ENCODE measurements around the gene VARS2. TPM values are rescaled to one million over a fixed set of nuclear protein-coding genes. Genes with fewer than 3 reads are reported as not detected.

Gene VARS2
- total RNA-seq, 2 experiments from 2014 or later = 46.6 to 54.1 TPM

DNA sequence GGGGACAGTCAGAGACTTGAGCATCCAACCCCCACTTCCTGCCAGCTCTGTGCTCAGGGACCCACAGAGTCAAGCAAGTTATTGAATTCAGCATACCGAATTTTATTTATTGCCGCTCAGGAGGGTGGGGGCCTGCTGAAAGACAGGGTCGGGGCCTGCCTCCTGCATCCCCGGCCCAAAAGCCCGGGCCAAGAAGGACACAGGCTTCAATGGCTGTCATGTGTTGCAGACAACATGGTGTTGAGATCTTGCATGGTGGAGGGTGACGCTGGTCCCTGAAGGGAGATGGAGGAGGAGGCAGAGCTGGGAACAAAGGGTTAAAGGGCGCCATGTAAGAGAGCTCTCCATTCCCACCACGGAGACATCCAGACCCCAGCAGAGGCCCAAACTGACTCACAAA lies 17.2 kb downstream of the VARS2 start:
- H3K4me1 Mint-ChIP-seq = no peaks in the 10 kb centered on the region
- ATAC-seq (no peak), DNase-seq (no peak)
- no peak overlapping the region for H3K4me3 Mint-ChIP-seq
- H3K9me3 Mint-ChIP-seq (ENCODE audit: low read depth) = no peaks in the 10 kb centered on the region
- H3K36me3 Mint-ChIP-seq = peaks cover 15% of the 10 kb centered on the region
- peaks cover 3% of the 10 kb centered on the region for H3K27me3 Mint-ChIP-seq
- no peak overlapping the region for H3K27ac Mint-ChIP-seq
- CTCF ChIA-PET = no interaction called here

DNA sequence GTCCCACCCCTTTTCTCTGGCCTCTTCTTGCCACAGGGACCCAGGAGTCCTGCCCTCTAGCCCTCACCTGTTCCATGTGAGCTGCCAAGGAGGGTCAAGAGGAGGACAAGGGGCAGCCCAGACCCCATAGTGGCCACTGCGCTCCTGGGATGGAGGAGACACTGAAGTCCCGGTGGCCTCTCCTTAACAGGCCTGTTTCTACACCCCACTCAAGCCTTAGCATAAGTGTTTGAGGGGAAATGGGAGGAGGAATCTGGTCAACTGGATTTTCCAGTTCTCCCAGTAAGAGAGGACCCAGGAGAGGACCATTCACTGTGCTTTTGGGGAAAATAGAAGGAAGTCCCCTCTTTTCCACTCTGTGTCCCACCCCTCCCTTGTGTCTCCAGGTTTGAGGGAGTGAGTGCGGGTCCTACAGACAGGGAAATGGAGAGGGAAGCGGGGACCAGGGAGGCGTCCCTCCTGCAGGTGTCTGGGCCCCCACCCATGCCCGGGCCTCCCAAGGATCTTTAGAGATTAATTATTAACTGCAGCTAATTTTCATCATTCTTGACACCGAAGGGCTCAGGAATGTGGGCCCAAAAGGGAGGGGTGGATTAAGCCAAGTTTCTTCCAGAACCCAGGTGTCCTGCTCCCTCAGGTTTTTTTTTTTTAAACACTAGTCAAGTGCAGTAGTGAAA lies 18.1 kb downstream of the VARS2 start, which contains the start of gene SFTA2:
Gene SFTA2, minus strand, starts transcription at position 202 of the 677 bp plus-strand sequence. Its CDS starts 74 bp downstream, at position 128.
- DNase-seq (no peak), ATAC-seq (no peak)
- Mint-ChIP-seq H3K36me3 (peaks cover 10% of the 10 kb centered on the region), H3K27ac (no peak within 1 kb of the TSS), H3K9me3 (ENCODE audit: low read depth) (no peaks in the 10 kb centered on the region), H3K27me3 (peaks cover 7% of the 10 kb centered on the region), H3K4me1 (no peaks in the 10 kb centered on the region), H3K4me3 (no peak within 1 kb of the TSS)
- CTCF ChIA-PET = no interaction called here

DNA sequence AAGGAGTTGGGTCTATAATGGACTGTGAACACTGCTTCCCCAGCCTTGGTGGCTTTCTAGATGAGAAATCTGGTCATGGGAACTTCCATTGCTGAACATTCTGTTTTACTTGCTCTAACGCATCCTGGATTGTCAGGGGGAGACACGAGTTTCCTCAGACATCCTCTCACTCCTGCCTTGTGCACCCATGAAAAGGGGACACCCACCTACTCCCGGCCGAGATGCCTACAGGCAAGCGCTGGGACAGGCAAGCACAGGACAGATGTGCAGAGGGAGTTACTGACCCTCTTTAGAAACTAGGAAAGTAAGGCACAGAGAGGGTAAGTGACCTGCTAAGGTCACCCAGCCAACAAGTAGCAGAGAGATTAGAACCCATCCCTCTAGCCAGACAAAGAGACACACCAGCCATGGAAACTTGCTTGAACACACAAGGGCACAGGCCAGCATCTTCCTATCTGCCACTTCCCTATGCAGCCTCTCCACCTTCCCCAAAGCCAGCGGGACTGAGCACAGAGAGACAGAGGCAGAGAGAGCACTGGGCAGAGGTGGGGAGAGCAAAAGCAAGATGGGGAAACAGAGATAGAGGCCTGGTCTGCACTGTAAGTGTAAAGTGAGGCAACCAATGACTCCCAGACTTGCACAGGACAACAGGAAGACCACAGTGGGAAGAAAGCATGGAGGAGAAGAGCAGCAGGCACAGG lies 18.8 kb downstream of the VARS2 start:
- H3K4me1 Mint-ChIP-seq = no peaks in the 10 kb centered on the region
- DNase-seq (no peak), ATAC-seq (no peak)
- no peaks in the 10 kb centered on the region for H3K9me3 Mint-ChIP-seq (ENCODE audit: low read depth)
- peaks cover 7% of the 10 kb centered on the region for H3K36me3 Mint-ChIP-seq
- no peak overlapping the region for H3K4me3 Mint-ChIP-seq
- peaks cover 9% of the 10 kb centered on the region for H3K27me3 Mint-ChIP-seq
- CTCF ChIA-PET = no interaction called here
- H3K27ac Mint-ChIP-seq = no peak overlapping the region

DNA sequence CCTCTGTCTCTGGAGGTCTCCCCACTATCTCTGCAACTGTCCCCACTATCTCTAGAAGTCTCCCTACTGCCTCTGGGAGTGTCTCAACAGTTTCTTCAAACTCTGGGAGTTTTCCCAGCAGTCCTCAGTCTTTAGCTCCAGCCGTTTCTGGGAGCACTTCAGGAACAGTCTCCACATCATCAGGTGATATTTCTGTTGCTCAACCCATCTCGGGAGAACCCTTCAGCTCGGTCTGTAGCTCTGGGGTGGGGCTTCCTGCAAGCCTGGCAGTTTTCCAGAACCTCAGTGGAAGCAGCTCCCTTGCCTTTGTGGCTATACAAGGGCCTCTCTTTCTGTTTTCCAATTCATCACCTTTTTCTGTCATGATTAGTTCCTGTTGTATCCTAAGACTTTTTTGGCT lies 21.0 kb downstream of the VARS2 start:
- H3K9me3 Mint-ChIP-seq (ENCODE audit: low read depth) = no peaks in the 10 kb centered on the region
- ATAC-seq (no peak), DNase-seq (no peak)
- no peaks in the 10 kb centered on the region for H3K36me3 Mint-ChIP-seq
- no peaks in the 10 kb centered on the region for H3K4me1 Mint-ChIP-seq
- CTCF ChIA-PET = no interaction called here
- H3K4me3 Mint-ChIP-seq = no peak overlapping the region
- H3K27ac Mint-ChIP-seq = no peak overlapping the region
- H3K27me3 Mint-ChIP-seq = peaks cover 19% of the 10 kb centered on the region

GRCh38 chr6:30937265-30937664 lies 23.2 kb downstream of the VARS2 start:
- Mint-ChIP-seq H3K27ac (no peak overlapping the region), H3K4me1 (no peaks in the 10 kb centered on the region), H3K27me3 (peaks cover 37% of the 10 kb centered on the region), H3K9me3 (ENCODE audit: low read depth) (no peaks in the 10 kb centered on the region), H3K36me3 (no peaks in the 10 kb centered on the region), H3K4me3 (no peak overlapping the region)
- CTCF ChIA-PET = no interaction called here
- no peak for ATAC-seq
- no peak for DNase-seq

DNA sequence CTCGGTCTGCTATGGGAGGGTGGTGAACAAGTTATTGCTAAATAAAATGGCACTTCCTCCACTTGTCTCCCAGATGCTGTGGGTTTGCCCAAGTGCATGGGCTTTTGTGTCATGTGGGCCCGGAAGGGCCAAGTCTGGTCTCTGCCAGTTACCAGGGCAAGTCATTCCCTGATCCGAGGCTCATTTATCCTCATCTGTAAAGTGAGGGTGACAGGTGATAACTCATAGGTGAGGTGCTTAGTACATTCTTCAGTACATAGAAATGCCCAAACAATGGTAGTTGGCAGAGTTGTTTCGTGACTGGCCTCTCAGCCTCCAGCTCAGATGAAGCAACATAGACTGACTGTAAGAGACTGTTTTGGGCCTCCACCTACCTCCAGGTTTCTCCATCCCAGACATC lies 24.7 kb downstream of the VARS2 start:
- ATAC-seq = no peak
- H3K36me3 Mint-ChIP-seq = no peaks in the 10 kb centered on the region

DNA sequence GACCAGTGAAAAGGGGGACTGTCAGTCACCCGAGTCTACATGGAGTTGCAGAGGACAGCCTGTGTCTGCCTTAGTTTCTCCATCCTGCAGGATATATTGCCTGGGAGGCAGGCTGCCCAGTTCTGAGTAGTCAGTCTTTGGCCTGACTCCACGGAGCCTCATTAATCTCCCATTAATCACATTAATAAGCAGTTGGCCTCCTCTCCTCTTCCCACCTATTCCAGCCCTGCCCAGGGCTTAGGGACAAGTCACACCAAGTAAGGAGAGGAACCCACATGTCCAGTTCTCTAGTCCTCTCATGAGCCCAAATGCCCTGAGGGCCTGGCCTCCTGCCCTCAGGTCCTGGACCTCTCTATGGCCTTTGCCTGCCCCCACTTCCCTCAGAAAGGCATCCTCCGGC lies 25.4 kb downstream of the VARS2 start:
- Mint-ChIP-seq H3K4me3 (no peak overlapping the region), H3K27me3 (peaks cover 56% of the 10 kb centered on the region), H3K36me3 (no peaks in the 10 kb centered on the region), H3K4me1 (no peaks in the 10 kb centered on the region), H3K27ac (no peak overlapping the region), H3K9me3 (ENCODE audit: low read depth) (no peaks in the 10 kb centered on the region)
- CTCF ChIA-PET = interaction anchor here (0.6 kb wide), 1 partner anchor 188 kb away, joined by 3 read pairs; no protein-coding TSS in a partner anchor
- ATAC-seq (no peak), DNase-seq (no peak)

More for the DNA sequence above, 24.7 kb downstream of the VARS2 start:
- Mint-ChIP-seq H3K4me3 (no peak overlapping the region), H3K4me1 (no peaks in the 10 kb centered on the region), H3K27me3 (peaks cover 50% of the 10 kb centered on the region), H3K9me3 (ENCODE audit: low read depth) (no peaks in the 10 kb centered on the region), H3K27ac (no peak overlapping the region)
- CTCF ChIA-PET = interaction anchor here (0.6 kb wide), 1 partner anchor 188 kb away, joined by 3 read pairs; no protein-coding TSS in a partner anchor
- DNase-seq = no peak

DNA sequence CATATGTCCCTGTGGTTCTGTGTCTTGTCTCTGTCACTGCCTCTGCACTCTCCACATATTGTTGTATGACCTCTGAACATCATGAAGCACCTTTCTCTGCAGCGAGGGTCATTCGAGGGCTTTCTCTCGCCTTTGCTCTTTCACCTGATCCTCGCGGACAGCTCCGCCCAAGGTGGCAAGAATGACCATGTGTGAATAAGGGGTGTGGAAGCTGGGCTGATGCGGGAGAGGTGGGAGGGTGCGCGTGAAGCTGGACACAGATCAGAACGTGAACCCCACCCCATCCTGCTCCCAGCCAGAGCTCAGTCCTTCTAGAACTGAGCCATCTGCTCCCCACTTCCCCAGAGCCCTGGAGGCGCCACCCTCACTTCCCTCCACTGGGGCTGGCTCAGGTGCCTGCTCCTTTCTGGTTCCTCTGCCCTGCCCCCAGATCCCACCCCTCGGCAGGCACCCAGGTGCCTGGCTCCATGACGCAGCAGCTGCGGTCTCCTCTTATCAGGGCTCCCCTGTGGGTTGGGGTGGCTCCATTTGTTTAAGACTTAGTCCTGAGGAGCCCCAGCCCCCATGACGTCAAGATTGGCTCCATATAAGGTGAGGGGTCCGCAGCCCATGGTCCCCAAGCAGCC lies 26.4 kb downstream of the VARS2 start, which contains the start of gene MUCL3:
Gene MUCL3, plus strand, starts transcription at position 613 of the 626 bp plus-strand sequence. CDS start 27 bp downstream, outside the sequence.
- no peaks in the 10 kb centered on the region for H3K9me3 Mint-ChIP-seq (ENCODE audit: low read depth)

GRCh38 chr6:30942338-30943060 lies 28.5 kb downstream of the VARS2 start:
- CTCF ChIA-PET = no interaction called here
- Mint-ChIP-seq H3K27me3 (peaks cover 72% of the 10 kb centered on the region), H3K36me3 (no peaks in the 10 kb centered on the region), H3K4me3 (no peak overlapping the region), H3K4me1 (no peaks in the 10 kb centered on the region), H3K9me3 (ENCODE audit: low read depth) (no peaks in the 10 kb centered on the region), H3K27ac (no peak overlapping the region)
- DNase-seq (no peak), ATAC-seq (no peak)

More for the DNA sequence above, 26.4 kb downstream of the VARS2 start, which contains the start of gene MUCL3:
- no peak for ATAC-seq
- CTCF ChIA-PET = interaction anchor here (0.7 to 1.3 kb wide), 2 partner anchors 9 to 24 kb away, joined by 3 read pairs; no protein-coding TSS in a partner anchor
- Mint-ChIP-seq H3K36me3 (no peaks in the 10 kb centered on the region), H3K27me3 (peaks cover 61% of the 10 kb centered on the region), H3K27ac (no peak within 1 kb of the TSS), H3K4me3 (no peak within 1 kb of the TSS), H3K4me1 (no peaks in the 10 kb centered on the region)
- no peak for DNase-seq

GRCh38 chr6:30944051-30944450 lies 30.0 kb downstream of the VARS2 start:
- DNase-seq = no peak
- CTCF ChIA-PET = interaction anchor here (0.7 kb wide), 1 partner anchor 136 kb away, joined by 3 read pairs; no protein-coding TSS in a partner anchor
- Mint-ChIP-seq H3K27me3 (peaks cover 73% of the 10 kb centered on the region), H3K27ac (no peak overlapping the region), H3K9me3 (ENCODE audit: low read depth) (no peaks in the 10 kb centered on the region), H3K4me1 (no peaks in the 10 kb centered on the region), H3K4me3 (no peak overlapping the region), H3K36me3 (no peaks in the 10 kb centered on the region)
- no peak for ATAC-seq

- no peak overlapping the region for H3K27ac Mint-ChIP-seq
- H3K9me3 Mint-ChIP-seq (ENCODE audit: low read depth) = no peaks in the 10 kb centered on the region
- no peaks in the 10 kb centered on the region for H3K36me3 Mint-ChIP-seq
- H3K27me3 Mint-ChIP-seq = peaks cover 75% of the 10 kb centered on the region
- ATAC-seq = no peak
- CTCF ChIA-PET = no interaction called here
- no peak for DNase-seq
- no peak overlapping the region for H3K4me3 Mint-ChIP-seq
- no peaks in the 10 kb centered on the region for H3K4me1 Mint-ChIP-seq
These were observed 31.2 kb downstream of the VARS2 start for GRCh38 chr6:30945281-30945680.

DNA sequence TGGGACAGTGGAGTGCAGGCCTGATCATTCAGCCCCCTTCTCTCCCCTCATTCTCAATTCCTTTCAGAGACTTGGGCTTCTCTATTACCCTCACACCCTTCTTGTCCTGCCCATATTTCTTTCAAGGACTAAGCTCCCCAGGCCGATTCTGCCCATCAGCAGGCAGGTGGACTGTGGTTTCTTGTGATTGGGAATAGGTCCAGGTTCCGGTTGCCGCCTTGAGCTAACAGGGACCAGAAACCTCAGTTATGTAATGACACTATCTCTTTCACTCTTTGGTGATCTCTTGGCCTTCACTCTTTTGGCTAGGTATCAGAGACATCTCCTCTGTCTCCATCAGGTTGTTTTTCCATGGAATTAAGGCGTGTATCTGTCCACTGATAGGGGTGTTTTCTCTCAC lies 33.2 kb downstream of the VARS2 start:
- Mint-ChIP-seq H3K4me1 (no peaks in the 10 kb centered on the region), H3K4me3 (no peak overlapping the region), H3K27ac (no peak overlapping the region), H3K36me3 (no peaks in the 10 kb centered on the region), H3K27me3 (peaks cover 80% of the 10 kb centered on the region), H3K9me3 (ENCODE audit: low read depth) (no peaks in the 10 kb centered on the region)
- CTCF ChIA-PET = no interaction called here
- DNase-seq (no peak), ATAC-seq (no peak)

DNA sequence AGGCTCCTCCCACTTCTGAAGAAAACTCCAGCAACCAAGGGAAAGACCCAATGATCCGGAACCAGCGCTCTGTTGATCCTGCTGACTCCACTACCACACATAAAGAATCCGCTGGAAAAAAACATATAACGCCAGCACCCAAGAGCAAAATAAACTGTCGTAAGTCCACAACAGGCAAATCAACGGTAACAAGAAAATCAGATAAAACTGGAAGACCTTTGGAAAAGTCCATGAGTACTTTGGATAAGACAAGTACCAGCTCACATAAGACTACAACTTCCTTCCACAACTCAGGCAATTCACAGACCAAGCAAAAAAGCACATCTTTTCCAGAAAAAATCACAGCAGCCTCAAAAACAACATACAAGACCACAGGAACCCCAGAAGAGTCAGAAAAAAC lies 34.8 kb downstream of the VARS2 start:
- no peak for ATAC-seq
- H3K9me3 Mint-ChIP-seq (ENCODE audit: low read depth) = no peaks in the 10 kb centered on the region
- H3K4me1 Mint-ChIP-seq = no peaks in the 10 kb centered on the region
- no peak for DNase-seq
- H3K27me3 Mint-ChIP-seq = peaks cover 80% of the 10 kb centered on the region
- no peak overlapping the region for H3K4me3 Mint-ChIP-seq
- CTCF ChIA-PET = interaction anchor here (1.1 kb wide), 1 partner anchor 8 kb away, joined by 3 read pairs; the partner anchor contains the start of gene MUCL3
- no peaks in the 10 kb centered on the region for H3K36me3 Mint-ChIP-seq
- H3K27ac Mint-ChIP-seq = no peak overlapping the region
